HepG2 (cell line): ENCODE measurements around the gene HLA-DRB1. TPM values are rescaled to one million over a fixed set of nuclear protein-coding genes. Genes with fewer than 3 reads are reported as not detected.

ENCODE experiments used
- ATAC-seq: fragments of 200-7000 bp; cut with Tn5 transposase; 3 replicates; pipeline ENCODE4 v1.9.1; 2020; ENCODE audit warnings: mild to moderate bottlenecking, moderate library complexity
- BruUV-seq: library from RNA; stranded (reverse); fragments of 400-500 nt; replicated peaks from 2 replicates; lab custom pipeline; 2021; lab: Mats Ljungman, UMichigan
- CTCF ChIA-PET: fragments of 300-600 bp; formaldehyde crosslinking; extraction: SDS; loops from one replicate; lab custom pipeline; 2021; ENCODE audit warnings: low total read pairs, inconsistent platforms, low intra/inter-chr PET ratio; lab: Yijun Ruan, JAX
- POLR2A ChIA-PET: fragments of 350-600 bp; sonication (Branson Sonifier 250); formaldehyde crosslinking; loops from one replicate; lab custom pipeline; 2020; ENCODE audit warnings: antibody characterized with exemption, inconsistent platforms; lab: Yijun Ruan, JAX
- DNase-seq: peaks from one replicate; pipeline ENCODE4 v3.0.0-alpha.2; 2015; ENCODE audit warnings: low spot score
- FAIRE-seq: peaks from 3 replicates; lab custom pipeline; 2011; peaks lifted over from hg19 to GRCh38; lab: Jason Lieb, UNC
- H2AFZ ChIP-seq: one replicate; pipeline ENCODE4 v1.6.1; 2011; ENCODE audit warnings: low read length, inconsistent platforms
- H3K27ac ChIP-seq: fragments of 300-600 bp; 3 replicates; pipeline ENCODE4 v1.8.0; 2011; ENCODE audit warnings: mixed run types, mild to moderate bottlenecking, mixed read lengths, low read length, inconsistent platforms; ENCODE audit not compliant: insufficient read depth; ENCODE audit errors: extremely low read length
- H3K27me3 ChIP-seq, 2 experiments: fragments of 200-600 bp in 1 of 2; 2 replicates in 1 of 2; 3 replicates in 1 of 2; pipeline versions ENCODE4 v1.6.0 to v1.8.0; 2011; ENCODE audit warnings: low read length in 2 of 2, mild to moderate bottlenecking in 2 of 2, moderate library complexity in 2 of 2, inconsistent platforms in 1 of 2; ENCODE audit not compliant: insufficient read depth in 2 of 2, control insufficient read depth in 1 of 2
- H3K36me3 ChIP-seq, 2 experiments: fragments of 200-600 bp in 1 of 2; replicated peaks in 1 of 2; 2 replicates in 1 of 2; 3 replicates in 1 of 2; pipeline versions ENCODE4 v1.5.1 to v1.8.0; 2011; ENCODE audit warnings: low read length in 2 of 2, inconsistent platforms in 1 of 2; ENCODE audit not compliant: insufficient read depth in 2 of 2, control insufficient read depth in 1 of 2
- H3K4me1 ChIP-seq: 2 replicates; pipeline ENCODE4 v1.5.1; 2012; ENCODE audit warnings: low read length, inconsistent platforms; ENCODE audit not compliant: insufficient read depth
- H3K4me2 ChIP-seq: 2 replicates; pipeline ENCODE4 v1.6.0; 2011; ENCODE audit warnings: low read depth, low read length, inconsistent platforms
- H3K4me3 ChIP-seq, 3 experiments: fragments of 200-600 bp in 1 of 3; sonication (generic), shearing (Covaris generic) in 1 of 3; replicated peaks in 1 of 3; 2 replicates each; pipeline ENCODE4 v1.5.1; 2011 to 2016; ENCODE audit warnings: low read length in 3 of 3, inconsistent platforms in 2 of 3, low read depth in 2 of 3, mild to moderate bottlenecking in 2 of 3, control low read depth in 1 of 3, mixed read lengths in 1 of 3; ENCODE audit not compliant: insufficient read depth in 1 of 3
- H3K79me2 ChIP-seq: one replicate; pipeline ENCODE4 v1.6.1; 2011; ENCODE audit warnings: low read length, inconsistent platforms; ENCODE audit not compliant: insufficient read depth
- H3K9ac ChIP-seq: 2 replicates; pipeline ENCODE4 v1.6.0; 2011; ENCODE audit warnings: mild to moderate bottlenecking, low read depth, low read length, inconsistent platforms; ENCODE audit not compliant: insufficient read depth
- H3K9me3 ChIP-seq: 2 replicates; pipeline ENCODE4 v1.5.1; 2012; ENCODE audit warnings: mild to moderate bottlenecking, low read length
- H4K20me1 ChIP-seq: 2 replicates; pipeline ENCODE4 v1.6.0; 2011; ENCODE audit warnings: inconsistent platforms, mild to moderate bottlenecking, low read length, moderate library complexity; ENCODE audit not compliant: insufficient read depth
- CREM ChIP-seq, 2 experiments: sonication (generic) in 1 of 2; formaldehyde crosslinking in 1 of 2; IDR thresholded peaks; 2 replicates each; pipeline versions ENCODE4 v1.4.0 to v1.6.1; 2016 to 2020; ENCODE audit warnings: antibody characterized with exemption in 1 of 2, mild to moderate bottlenecking in 1 of 2, missing genetic modification reagents in 1 of 2
- DPF2 ChIP-seq: sonication (generic); formaldehyde crosslinking; IDR thresholded peaks from 2 replicates; pipeline ENCODE4 v1.4.0; 2020; ENCODE audit warnings: mild to moderate bottlenecking, low read depth, missing genetic modification reagents, borderline replicate concordance
- GPN1 ChIP-seq: sonication (generic); formaldehyde crosslinking; IDR thresholded peaks from 2 replicates; pipeline ENCODE4 v1.5.1; 2020; ENCODE audit warnings: missing genetic modification reagents, borderline replicate concordance
- ISX ChIP-seq: sonication (generic); formaldehyde crosslinking; conservative IDR thresholded peaks from 2 replicates; pipeline ENCODE4 v1.5.0; 2020; ENCODE audit warnings: missing genetic modification reagents
- KLF13 ChIP-seq: sonication (generic); formaldehyde crosslinking; IDR thresholded peaks from 2 replicates; pipeline ENCODE4 v1.4.0; 2020; ENCODE audit warnings: mild to moderate bottlenecking, missing genetic modification reagents
- KLF15 ChIP-seq: sonication (generic); formaldehyde crosslinking; IDR thresholded peaks from 2 replicates; pipeline ENCODE4 v1.8.1; 2023; ENCODE audit warnings: borderline replicate concordance, mild to moderate bottlenecking, inconsistent platforms, missing genetic modification reagents, mixed read lengths
- MYC ChIP-seq: sonication (generic); formaldehyde crosslinking; IDR thresholded peaks from 2 replicates; pipeline ENCODE4 v1.9.0; 2021; ENCODE audit warnings: missing genetic modification reagents, borderline replicate concordance
- SRSF4 ChIP-seq: fragments of 200-400 bp; formaldehyde crosslinking; IDR thresholded peaks from one replicate; pipeline ENCODE4 v1.6.1; 2018; ENCODE audit warnings: mild to moderate bottlenecking, low read depth, low read length, moderate library complexity; ENCODE audit not compliant: poor library complexity, severe bottlenecking
- ZC3H13 ChIP-seq: sonication (generic); formaldehyde crosslinking; IDR thresholded peaks from 2 replicates; pipeline ENCODE4 v1.8.1; 2023; ENCODE audit warnings: mild to moderate bottlenecking, missing genetic modification reagents, moderate library complexity
- ZNF350 ChIP-seq: sonication (generic); formaldehyde crosslinking; IDR thresholded peaks from 2 replicates; pipeline ENCODE4 v1.4.0; 2020; ENCODE audit warnings: mild to moderate bottlenecking, low read depth, missing genetic modification reagents, borderline replicate concordance
- ZNF543 ChIP-seq: sonication (generic); formaldehyde crosslinking; IDR thresholded peaks from 2 replicates; pipeline ENCODE4 v1.4.0; 2020; ENCODE audit warnings: mild to moderate bottlenecking, missing genetic modification reagents
- ZNF773 ChIP-seq: sonication (generic); formaldehyde crosslinking; IDR thresholded peaks from 2 replicates; pipeline ENCODE4 v1.4.0; 2020; ENCODE audit warnings: missing genetic modification reagents, borderline replicate concordance
- ZNF792 ChIP-seq: IDR thresholded peaks from 2 replicates; pipeline ENCODE4 v1.6.1; 2016
- WGBS: methylation state at CpG from one replicate; pipeline ENCODE4 v1.1.6; 2017; ENCODE audit warnings: low lambda C conversion rate; 5-methylcytosine and 5-hydroxymethylcytosine counted together
- in situ Hi-C: cut with HindIII; loops from 2 replicates; pipeline ENCODE4 v1.10.0; 2017; ENCODE audit warnings: low pct_unique_long_range_greater_than_20kb; ENCODE audit not compliant: extremely low pct_ligation_motif_present
- intact Hi-C: fragments of 100-400 bp; cut with micrococcal nuclease; formaldehyde crosslinking; loops from one replicate; pipeline ENCODE4 v1.10.0; 2022; ENCODE audit not compliant: unreplicated experiment
- polyA plus RNA-seq, 8 experiments: library from polyadenylated mRNA; depleted of rRNA in 3 of 8; stranded (reverse) in 7 of 8; unstranded in 1 of 8; fragments of >200 nt; fragmentation: Illumina TruSeq in 4 of 8; extraction: Trizol in 4 of 8; gene quantifications; 2 replicates each; pipeline versions ENCODE4 v1.2.1 to v1.2.3, GENCODE V29; 2011 to 2016; ENCODE audit warnings: low read depth in 4 of 8, missing spikeins in 1 of 8, mixed read lengths in 1 of 8; ENCODE audit not compliant: insufficient read depth in 1 of 8
- total RNA-seq, 5 experiments: library from RNA; depleted of rRNA; stranded (reverse); fragments of >200 nt; fragmentation: Illumina TruSeq; extraction: Trizol; gene quantifications; 2 replicates each; pipeline ENCODE4 v1.2.3, GENCODE V29; 2016; ENCODE audit warnings: low read depth in 1 of 5
- TF ChIP-seq, protein P1 (sequence below): IDR thresholded peaks from 2 replicates; pipeline ENCODE4 v1.6.1; 2016; ENCODE audit warnings: low read depth
- TF ChIP-seq, protein P2 (sequence below): sonication (generic); formaldehyde crosslinking; IDR thresholded peaks from 2 replicates; pipeline ENCODE4 v1.4.0; 2020; ENCODE audit warnings: missing genetic modification reagents
- TF ChIP-seq, protein P3 (sequence below): sonication (generic); formaldehyde crosslinking; IDR thresholded peaks from 2 replicates; pipeline ENCODE4 v1.4.0; 2020; ENCODE audit warnings: missing genetic modification reagents, borderline replicate concordance

HLA-DRB1 gene
- total and polyA plus RNA-seq, 2 of the 13 experiments (the other 11 are each of a cell fraction or from before 2014, with no cell fraction given): 0.09 TPM; not detected in 1

DNA sequence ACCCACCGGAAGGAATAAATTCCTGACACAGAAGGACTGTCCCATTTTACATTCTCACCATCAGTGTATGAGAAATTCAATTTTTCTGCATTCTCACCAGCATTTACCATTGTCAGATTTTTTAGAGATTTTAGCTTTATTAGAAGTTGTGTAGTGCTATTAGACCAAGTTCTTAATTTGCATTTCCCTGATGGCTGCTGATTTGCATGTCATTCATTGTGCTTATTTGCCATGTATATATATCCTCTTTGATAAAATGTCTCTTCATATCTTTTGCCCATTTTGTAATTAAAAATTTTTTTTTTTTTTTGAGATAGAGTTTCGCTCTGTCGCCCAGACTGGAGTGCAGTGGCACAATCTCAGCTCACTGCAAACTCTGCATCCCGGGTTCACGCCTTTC is 49.8 kb downstream of the HLA-DRB1 start:
- 57% methylated on average over 5 of the region's 5 CpGs for WGBS
- intact Hi-C loops: no loop called here
- FAIRE-seq: no peak
- no peak for TF ChIP-seq CREM (IDR thresholded peaks at IDR 0.05)
- no peak for TF ChIP-seq CREM (CRISPR knock-in tag; IDR thresholded peaks at IDR 0.05)
- TF ChIP-seq, protein P1, sequence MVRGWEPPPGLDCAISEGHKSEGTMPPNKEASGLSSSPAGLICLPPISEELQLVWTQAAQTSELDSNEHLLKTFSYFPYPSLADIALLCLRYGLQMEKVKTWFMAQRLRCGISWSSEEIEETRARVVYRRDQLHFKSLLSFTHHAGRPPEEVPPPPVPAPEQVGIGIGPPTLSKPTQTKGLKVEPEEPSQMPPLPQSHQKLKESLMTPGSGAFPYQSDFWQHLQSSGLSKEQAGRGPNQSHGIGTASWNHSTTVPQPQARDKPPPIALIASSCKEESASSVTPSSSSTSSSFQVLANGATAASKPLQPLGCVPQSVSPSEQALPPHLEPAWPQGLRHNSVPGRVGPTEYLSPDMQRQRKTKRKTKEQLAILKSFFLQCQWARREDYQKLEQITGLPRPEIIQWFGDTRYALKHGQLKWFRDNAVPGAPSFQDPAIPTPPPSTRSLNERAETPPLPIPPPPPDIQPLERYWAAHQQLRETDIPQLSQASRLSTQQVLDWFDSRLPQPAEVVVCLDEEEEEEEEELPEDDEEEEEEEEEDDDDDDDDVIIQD (CRISPR knock-in tag): no peak
- no peak for TF ChIP-seq ZNF350
- no peak for TF ChIP-seq GPN1 (CRISPR knock-in tag)
- TF ChIP-seq ZNF773 (CRISPR knock-in tag): no peak
- no peak for TF ChIP-seq MYC
- TF ChIP-seq ZC3H13 (CRISPR knock-in tag): no peak
- no peak for TF ChIP-seq KLF13
- TF ChIP-seq, protein P2, sequence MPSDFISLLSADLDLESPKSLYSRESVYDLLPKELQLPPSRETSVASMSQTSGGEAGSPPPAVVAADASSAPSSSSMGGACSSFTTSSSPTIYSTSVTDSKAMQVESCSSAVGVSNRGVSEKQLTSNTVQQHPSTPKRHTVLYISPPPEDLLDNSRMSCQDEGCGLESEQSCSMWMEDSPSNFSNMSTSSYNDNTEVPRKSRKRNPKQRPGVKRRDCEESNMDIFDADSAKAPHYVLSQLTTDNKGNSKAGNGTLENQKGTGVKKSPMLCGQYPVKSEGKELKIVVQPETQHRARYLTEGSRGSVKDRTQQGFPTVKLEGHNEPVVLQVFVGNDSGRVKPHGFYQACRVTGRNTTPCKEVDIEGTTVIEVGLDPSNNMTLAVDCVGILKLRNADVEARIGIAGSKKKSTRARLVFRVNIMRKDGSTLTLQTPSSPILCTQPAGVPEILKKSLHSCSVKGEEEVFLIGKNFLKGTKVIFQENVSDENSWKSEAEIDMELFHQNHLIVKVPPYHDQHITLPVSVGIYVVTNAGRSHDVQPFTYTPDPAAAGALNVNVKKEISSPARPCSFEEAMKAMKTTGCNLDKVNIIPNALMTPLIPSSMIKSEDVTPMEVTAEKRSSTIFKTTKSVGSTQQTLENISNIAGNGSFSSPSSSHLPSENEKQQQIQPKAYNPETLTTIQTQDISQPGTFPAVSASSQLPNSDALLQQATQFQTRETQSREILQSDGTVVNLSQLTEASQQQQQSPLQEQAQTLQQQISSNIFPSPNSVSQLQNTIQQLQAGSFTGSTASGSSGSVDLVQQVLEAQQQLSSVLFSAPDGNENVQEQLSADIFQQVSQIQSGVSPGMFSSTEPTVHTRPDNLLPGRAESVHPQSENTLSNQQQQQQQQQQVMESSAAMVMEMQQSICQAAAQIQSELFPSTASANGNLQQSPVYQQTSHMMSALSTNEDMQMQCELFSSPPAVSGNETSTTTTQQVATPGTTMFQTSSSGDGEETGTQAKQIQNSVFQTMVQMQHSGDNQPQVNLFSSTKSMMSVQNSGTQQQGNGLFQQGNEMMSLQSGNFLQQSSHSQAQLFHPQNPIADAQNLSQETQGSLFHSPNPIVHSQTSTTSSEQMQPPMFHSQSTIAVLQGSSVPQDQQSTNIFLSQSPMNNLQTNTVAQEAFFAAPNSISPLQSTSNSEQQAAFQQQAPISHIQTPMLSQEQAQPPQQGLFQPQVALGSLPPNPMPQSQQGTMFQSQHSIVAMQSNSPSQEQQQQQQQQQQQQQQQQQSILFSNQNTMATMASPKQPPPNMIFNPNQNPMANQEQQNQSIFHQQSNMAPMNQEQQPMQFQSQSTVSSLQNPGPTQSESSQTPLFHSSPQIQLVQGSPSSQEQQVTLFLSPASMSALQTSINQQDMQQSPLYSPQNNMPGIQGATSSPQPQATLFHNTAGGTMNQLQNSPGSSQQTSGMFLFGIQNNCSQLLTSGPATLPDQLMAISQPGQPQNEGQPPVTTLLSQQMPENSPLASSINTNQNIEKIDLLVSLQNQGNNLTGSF (CRISPR knock-in tag): no peak
- TF ChIP-seq ZNF792 (CRISPR knock-in tag): no peak
- TF ChIP-seq KLF15 (CRISPR knock-in tag): no peak
- TF ChIP-seq ZNF543 (CRISPR knock-in tag): no peak
- TF ChIP-seq ISX (CRISPR knock-in tag): no peak
- no peak for TF ChIP-seq DPF2
- TF ChIP-seq, protein P3, sequence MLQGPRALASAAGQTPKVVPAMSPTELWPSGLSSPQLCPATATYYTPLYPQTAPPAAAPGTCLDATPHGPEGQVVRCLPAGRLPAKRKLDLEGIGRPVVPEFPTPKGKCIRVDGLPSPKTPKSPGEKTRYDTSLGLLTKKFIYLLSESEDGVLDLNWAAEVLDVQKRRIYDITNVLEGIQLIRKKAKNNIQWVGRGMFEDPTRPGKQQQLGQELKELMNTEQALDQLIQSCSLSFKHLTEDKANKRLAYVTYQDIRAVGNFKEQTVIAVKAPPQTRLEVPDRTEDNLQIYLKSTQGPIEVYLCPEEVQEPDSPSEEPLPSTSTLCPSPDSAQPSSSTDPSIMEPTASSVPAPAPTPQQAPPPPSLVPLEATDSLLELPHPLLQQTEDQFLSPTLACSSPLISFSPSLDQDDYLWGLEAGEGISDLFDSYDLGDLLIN (CRISPR knock-in tag): no peak
- TF ChIP-seq SRSF4: no peak

More for the DNA sequence above, 49.8 kb downstream of the HLA-DRB1 start:
- H3K27ac ChIP-seq: no peak overlapping the region
- no peaks in the 10 kb centered on the region for H4K20me1 ChIP-seq
- ATAC-seq (no peak), DNase-seq (no peak)
- no peaks in the 10 kb centered on the region for H3K36me3 ChIP-seq
- no TSS peak for BruUV-seq
- no peaks in the 10 kb centered on the region for H3K9me3 ChIP-seq
- H3K27me3 ChIP-seq: no peaks in the 10 kb centered on the region
- CTCF ChIA-PET: no interaction called here
- in situ Hi-C loops: no loop called here
- H3K9ac ChIP-seq: no peak overlapping the region
- no peaks in the 10 kb centered on the region for H3K79me2 ChIP-seq
- H3K4me3 ChIP-seq: no peak overlapping the region
- no peak overlapping the region for H3K4me2 ChIP-seq
- no peaks in the 10 kb centered on the region for H3K4me1 ChIP-seq
- H2AFZ ChIP-seq: no peak overlapping the region
- POLR2A ChIA-PET: no interaction called here
